Peyer's patch (tissue), 4 donors: ENCODE results near the gene PEX5L.

Source experiments
- CTCF ChIP-seq, 6 experiments: fragments of 450-650 bp in 4 of 6; fragments of 200-600 bp in 2 of 6; sonication (generic) in 1 of 6; IDR thresholded peaks; one replicate each; pipeline ENCODE4 v1.5.1; 2017 to 2019; ENCODE audit warnings: antibody characterized with exemption in 6 of 6, mild to moderate bottlenecking in 3 of 6, moderate library complexity in 1 of 6
- POLR2A ChIP-seq, 2 donors: fragments of 450-650 bp; IDR thresholded peaks; one replicate each; pipeline ENCODE4 v1.5.1; 2017; ENCODE audit warnings: antibody characterized with exemption in 2 of 2, mild to moderate bottlenecking in 2 of 2, moderate library complexity in 2 of 2

- no peak for TF ChIP-seq CTCF (IDR thresholded peaks at IDR 0.05)
- no peak for TF ChIP-seq POLR2A (IDR thresholded peaks at IDR 0.05)
Measured at GRCh38 chr3:179991883-179992282, 44.9 kb downstream of the PEX5L start.
